Right lobe of liver (tissue), 6 donors: Measurements from ENCODE around the gene SUFU. TPM values are rescaled to one million over a fixed set of nuclear protein-coding genes. Genes with fewer than 3 reads are reported as not detected.

Source experiments
- ATAC-seq, 4 donors: fragments of 200-7000 bp; cut with Tn5 transposase; one replicate each; pipeline ENCODE4 v1.9.1; 2020; ENCODE audit warnings: mild to moderate bottlenecking in 4 of 4, moderate library complexity in 4 of 4
- DNase-seq, 3 donors: peaks; one replicate each; pipeline ENCODE4 v3.0.0-alpha.2; 2020
- H3K27ac ChIP-seq, 3 donors: fragments of 200-600 bp; one replicate each; pipeline ENCODE4 v1.8.0; 2022
- H3K27me3 ChIP-seq, 2 donors: fragments of 200-600 bp; one replicate each; pipeline ENCODE4 v1.8.0; 2022
- H3K36me3 ChIP-seq, 4 donors: fragments of 200-600 bp; sonication (generic) in 1 of 4; one replicate each; pipeline versions ENCODE4 v1.5.1 to v1.8.0; 2017 to 2022; ENCODE audit warnings: control low read depth in 1 of 4
- H3K4me1 ChIP-seq, 4 donors: fragments of 200-600 bp; sonication (generic) in 1 of 4; one replicate each; pipeline versions ENCODE4 v1.5.1 to v1.8.0; 2017 to 2022; ENCODE audit warnings: control low read depth in 1 of 4
- H3K4me3 ChIP-seq, 3 donors: fragments of 200-600 bp; one replicate each; pipeline ENCODE4 v1.8.0; 2022
- H3K9me3 ChIP-seq, 4 donors: fragments of 200-600 bp; sonication (generic) in 1 of 4; one replicate each; pipeline versions ENCODE4 v1.5.1 to v1.8.0; 2017 to 2022; ENCODE audit warnings: control low read depth in 1 of 4
- POLR2A ChIP-seq: fragments of 450-650 bp; IDR thresholded peaks from one replicate; pipeline ENCODE4 v1.6.1; 2017; ENCODE audit warnings: antibody characterized with exemption, mild to moderate bottlenecking
- WGBS: methylation state at CpG from one replicate; pipeline ENCODE4 v1.1.6; 2018; ENCODE audit warnings: low coverage, low lambda C conversion rate; ENCODE audit not compliant: insufficient coverage; ENCODE audit errors: missing lambda C conversion rate; 5-methylcytosine and 5-hydroxymethylcytosine counted together
- intact Hi-C, 2 donors: fragments of 100-400 bp; cut with DNase I; formaldehyde crosslinking; loops; one replicate each; pipeline versions ENCODE4 v1.11.2 to v1.14.1; 2022
- total RNA-seq, 6 experiments: library from RNA; depleted of rRNA in 2 of 6; stranded (reverse); fragments of >200 nt in 2 of 6; fragmentation: NEBNext Ultra II Directional in 3 of 6; extraction: Animal tissue kit (Norgen Biotek cat#: 25700) in 3 of 6; gene quantifications; one replicate each; pipeline versions ENCODE4 v1.1.0 to v1.2.4, GENCODE V29; 2016 to 2023
- TF ChIP-seq, protein P1 (sequence below), 4 donors: fragments of 200-600 bp in 3 of 4; fragments of 450-650 bp in 1 of 4; IDR thresholded peaks; one replicate each; pipeline versions ENCODE4 v1.5.1 to v1.8.0; 2016 to 2022; ENCODE audit warnings: antibody characterized with exemption in 4 of 4, mild to moderate bottlenecking in 2 of 4
- donor health status: DM: no; HTN: yes; CAD: no.
- donor health status: DM: no; HTN: no; CAD: no.
- donor health status: DM: no; HTN: no; CAD: no.
- donor health status: DM: no; HTN: yes; CAD: no.
- donor health status: DM: no; HTN: yes; CAD: no.

The SUFU gene
- total RNA-seq, 6 experiments from 2014 or later, result 4.2 to 6.2 (median 5.1) TPM

DNA sequence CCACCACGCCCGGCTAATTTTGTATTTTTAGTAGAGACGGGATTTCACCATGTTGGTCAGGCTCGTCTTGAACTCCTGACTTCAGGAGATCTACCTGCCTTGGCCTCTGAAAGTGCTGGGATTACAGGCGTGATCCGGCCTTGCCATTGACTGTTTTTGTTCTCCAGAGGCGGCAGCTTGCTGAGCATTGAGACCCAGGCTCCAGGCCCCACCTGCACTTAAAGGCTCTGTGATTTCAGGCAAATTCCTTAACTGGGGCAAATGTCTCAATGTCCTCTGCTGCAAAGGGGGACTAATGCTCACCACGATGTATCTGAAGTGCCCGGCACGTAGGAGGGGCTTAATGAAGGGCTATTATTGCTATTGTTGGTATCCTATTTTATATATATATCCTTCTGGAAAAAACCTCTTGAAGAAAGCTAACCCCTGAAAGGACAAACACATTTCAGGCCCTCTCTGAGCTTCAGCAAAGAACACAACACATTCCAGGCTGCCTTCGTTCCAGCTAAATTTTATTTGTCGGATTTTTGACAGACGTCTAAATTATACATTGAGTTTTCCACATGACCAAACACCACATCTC lies 169.6 kb downstream of the SUFU start:
- ATAC-seq (no peak), DNase-seq (no peak)
- H3K36me3 ChIP-seq, result no peaks in the 10 kb centered on the region
- no peak for TF ChIP-seq POLR2A
- TF ChIP-seq, protein P1, sequence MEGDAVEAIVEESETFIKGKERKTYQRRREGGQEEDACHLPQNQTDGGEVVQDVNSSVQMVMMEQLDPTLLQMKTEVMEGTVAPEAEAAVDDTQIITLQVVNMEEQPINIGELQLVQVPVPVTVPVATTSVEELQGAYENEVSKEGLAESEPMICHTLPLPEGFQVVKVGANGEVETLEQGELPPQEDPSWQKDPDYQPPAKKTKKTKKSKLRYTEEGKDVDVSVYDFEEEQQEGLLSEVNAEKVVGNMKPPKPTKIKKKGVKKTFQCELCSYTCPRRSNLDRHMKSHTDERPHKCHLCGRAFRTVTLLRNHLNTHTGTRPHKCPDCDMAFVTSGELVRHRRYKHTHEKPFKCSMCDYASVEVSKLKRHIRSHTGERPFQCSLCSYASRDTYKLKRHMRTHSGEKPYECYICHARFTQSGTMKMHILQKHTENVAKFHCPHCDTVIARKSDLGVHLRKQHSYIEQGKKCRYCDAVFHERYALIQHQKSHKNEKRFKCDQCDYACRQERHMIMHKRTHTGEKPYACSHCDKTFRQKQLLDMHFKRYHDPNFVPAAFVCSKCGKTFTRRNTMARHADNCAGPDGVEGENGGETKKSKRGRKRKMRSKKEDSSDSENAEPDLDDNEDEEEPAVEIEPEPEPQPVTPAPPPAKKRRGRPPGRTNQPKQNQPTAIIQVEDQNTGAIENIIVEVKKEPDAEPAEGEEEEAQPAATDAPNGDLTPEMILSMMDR (IDR thresholded peaks at IDR 0.05), result no peak
- no peaks in the 10 kb centered on the region for H3K27me3 ChIP-seq
- peak overlapping the region in 2 of 3 donors; percentile 47 to 53 for H3K27ac ChIP-seq
- intact Hi-C loops, result no loop called here
- H3K4me3 ChIP-seq, result peak overlapping the region in 1 of 3 donors; percentile 1
- H3K4me1 ChIP-seq, result peaks cover 0 to 20% (median 0%) of the 10 kb centered on the region in 4 donors
- 60% methylated on average over 8 of the region's 13 CpGs for WGBS
- no peaks in the 10 kb centered on the region for H3K9me3 ChIP-seq

DNA sequence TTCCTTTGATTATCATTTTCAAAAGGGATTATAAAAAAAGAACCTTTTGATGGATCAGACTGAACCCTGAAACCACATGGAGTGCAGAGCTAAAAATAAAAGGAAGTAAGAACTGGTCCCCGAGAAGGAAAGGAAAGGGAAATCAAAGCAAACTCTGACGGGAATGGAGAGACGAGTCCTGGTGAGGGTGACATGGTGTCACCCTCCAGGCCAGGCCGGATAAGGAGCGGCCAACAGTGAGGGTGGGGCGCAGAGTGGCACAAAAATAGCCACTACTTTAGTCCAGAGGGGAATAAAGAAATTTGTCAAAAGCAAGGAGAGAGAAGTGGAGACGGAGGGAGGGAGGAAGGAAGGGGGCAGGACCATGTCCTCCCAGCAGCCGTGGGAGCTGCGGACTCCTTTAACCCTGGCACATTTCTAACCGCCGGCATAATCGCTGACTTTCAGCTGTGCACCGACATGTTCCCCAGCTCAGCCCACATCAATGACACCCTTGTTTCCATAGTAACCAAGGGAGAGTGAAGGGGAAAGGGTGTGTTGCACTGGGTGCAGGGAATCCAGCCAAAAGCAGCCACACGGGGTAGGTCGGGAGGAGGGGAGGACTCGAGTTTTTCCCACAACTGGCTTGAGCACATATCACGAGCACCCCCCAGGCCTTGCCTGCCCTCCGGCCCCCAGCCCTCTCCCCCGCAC lies 170.2 kb downstream of the SUFU start:
- Histone ChIP-seq H3K27me3 (no peaks in the 10 kb centered on the region), H3K4me3 (peak overlapping the region in 2 of 3 donors; percentile 1 to 19), H3K36me3 (no peaks in the 10 kb centered on the region), H3K4me1 (peaks cover 0 to 20% (median 0%) of the 10 kb centered on the region in 4 donors), H3K9me3 (no peaks in the 10 kb centered on the region), H3K27ac (peak overlapping the region; percentile 26 to 53 (median 47))
- ATAC-seq (peak; percentile 39 to 58 (median 42)), DNase-seq (peak in 2 of 3 donors; percentile 51 to 65)
- WGBS, result 40% methylated on average over 15 of the region's 19 CpGs
- TF ChIP-seq, protein P1 (IDR thresholded peaks at IDR 0.05), result no peak
- no peak for TF ChIP-seq POLR2A
- intact Hi-C loops, result no loop called here

DNA sequence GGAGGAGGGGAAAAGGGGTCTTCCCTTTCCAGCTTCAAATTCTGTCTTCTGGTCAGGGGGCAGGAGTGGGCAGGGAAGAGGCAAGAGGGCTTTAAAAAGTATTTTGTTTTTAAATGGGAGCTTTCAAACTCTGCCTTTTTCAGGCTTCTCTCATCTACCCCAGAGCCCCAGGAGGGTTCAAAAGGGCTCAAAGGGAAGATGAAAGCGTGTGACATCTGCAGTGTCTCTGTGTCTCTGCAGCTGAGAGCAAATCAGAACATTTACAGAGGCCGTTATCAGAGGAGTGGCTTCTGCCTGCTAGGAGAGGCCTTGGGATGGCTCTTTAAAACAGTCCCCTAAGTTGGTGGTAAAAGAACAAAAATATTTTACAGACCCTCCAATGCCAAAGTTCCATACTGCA lies 170.8 kb downstream of the SUFU start:
- WGBS, result 25% methylated on average over 2 of the region's 2 CpGs
- intact Hi-C loops, result no loop called here
- Histone ChIP-seq H3K27ac (peak overlapping the region; percentile 26 to 53 (median 47)), H3K4me3 (no peak overlapping the region), H3K36me3 (no peaks in the 10 kb centered on the region), H3K27me3 (no peaks in the 10 kb centered on the region), H3K9me3 (no peaks in the 10 kb centered on the region), H3K4me1 (peaks cover 0 to 20% (median 0%) of the 10 kb centered on the region in 4 donors)
- ATAC-seq, result no peak
- TF ChIP-seq, protein P1 (IDR thresholded peaks at IDR 0.05), result no peak
- TF ChIP-seq POLR2A, result no peak
- no peak for DNase-seq

DNA sequence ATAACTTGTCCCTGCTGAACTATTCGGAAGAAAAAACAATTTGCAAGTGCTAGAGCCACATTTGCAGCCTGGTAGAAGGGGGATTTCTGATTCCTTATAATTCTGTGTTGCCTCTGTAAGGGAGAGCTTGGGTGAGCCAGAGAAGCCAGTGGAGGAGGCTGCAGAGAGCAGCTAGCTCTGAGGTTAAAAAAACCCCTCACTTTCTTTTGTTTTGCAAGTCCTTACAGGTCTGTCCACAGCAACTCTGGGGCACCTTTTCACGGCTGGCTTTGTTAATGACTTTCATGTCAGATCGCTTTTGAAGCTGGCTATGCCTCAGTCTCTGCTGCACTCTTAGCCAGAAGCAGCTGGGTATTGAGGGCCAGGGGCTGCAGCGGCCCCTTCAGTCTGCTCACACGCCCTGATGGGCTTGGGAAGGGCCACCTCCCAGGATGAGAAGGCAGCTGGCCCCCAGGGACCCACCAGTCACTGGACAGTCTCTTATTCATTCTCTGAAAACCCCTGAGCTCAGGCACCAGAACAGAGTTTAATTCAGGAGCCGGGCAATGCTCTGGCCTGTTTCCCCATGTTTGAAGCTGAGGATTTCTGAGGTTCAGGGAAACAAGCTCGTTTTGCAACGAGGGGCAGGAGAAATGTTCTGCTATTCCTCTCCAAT lies 171.4 kb downstream of the SUFU start:
- intact Hi-C loops, result no loop called here
- Histone ChIP-seq H3K4me3 (no peak overlapping the region), H3K27me3 (no peaks in the 10 kb centered on the region), H3K9me3 (no peaks in the 10 kb centered on the region), H3K36me3 (no peaks in the 10 kb centered on the region), H3K27ac (peak overlapping the region in 1 of 3 donors; percentile 1), H3K4me1 (peaks cover 0 to 20% (median 0%) of the 10 kb centered on the region in 4 donors)
- TF ChIP-seq POLR2A, result no peak
- DNase-seq (no peak), ATAC-seq (no peak)
- WGBS, result 64% methylated on average over 6 of the region's 8 CpGs
